Stimulated activated naive CD4-positive, alpha-beta T cell treated with Interleukin-2 at 50 U/mL for 16 hours (primary cell): Measurements from ENCODE around the gene DFFB.

Experiments
- DNase-seq: peaks from one replicate; lab custom pipeline; 2025; lab: John Stamatoyannopoulos, UW

DFFB gene

DNA sequence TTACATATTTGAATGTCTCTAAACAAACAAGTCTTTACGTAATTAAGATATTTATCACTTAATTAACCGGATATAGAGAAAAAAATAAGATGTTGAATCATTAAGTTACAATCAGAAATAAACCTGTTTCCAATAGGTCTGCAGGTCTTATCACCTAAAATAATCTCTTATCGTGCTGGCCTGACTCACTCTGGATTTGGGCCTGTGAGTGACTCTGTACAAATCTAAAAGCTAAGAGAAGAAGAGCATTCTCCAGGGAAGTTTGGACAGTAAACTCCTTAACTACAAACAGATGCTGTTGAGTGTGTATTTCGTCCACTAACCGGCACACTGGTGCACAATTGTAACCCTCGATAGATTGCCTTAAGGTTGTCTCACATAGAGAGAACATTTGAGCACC is 25.6 kb upstream of the DFFB start:
- DNase-seq: no peak

DNA sequence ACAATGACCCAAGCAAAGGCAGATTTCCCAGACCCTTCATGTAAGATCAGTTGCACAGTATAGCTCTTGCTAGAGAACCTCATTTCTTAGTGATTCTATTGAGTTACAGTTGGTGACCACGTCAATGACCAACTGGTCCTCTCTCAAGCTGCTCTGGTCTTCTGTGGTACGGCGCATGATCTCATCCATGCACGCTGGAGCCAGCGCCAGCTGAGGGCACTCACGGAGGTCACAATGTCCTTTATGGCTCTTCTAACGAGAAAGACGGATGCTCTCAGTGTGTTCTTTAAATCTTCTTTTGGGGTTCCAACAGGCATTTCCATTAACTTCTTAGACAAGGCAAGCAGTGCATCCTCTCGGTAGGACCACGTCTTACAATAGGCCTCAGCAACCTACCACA is 22.6 kb upstream of the DFFB start:
- DNase-seq: no peak

DNA sequence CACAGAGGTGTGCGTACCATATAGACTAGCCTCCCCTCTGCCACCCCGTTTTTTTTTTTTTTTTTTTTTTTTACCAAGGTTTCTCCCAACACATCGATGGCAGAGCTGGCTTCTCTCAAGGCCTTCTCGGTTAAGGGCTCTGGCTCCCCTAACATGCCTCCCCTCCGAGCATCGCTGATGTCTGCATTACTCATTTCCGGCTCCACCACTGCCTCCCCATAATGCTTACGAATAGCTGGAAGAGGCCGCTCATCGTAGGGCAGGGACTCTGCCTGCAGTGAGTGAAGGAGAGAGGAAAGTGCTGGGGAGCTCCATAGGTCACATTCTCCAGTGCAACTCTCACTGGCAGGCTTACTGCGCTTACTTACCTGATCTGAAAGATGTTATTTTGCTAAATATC is 20.9 kb upstream of the DFFB start:
- DNase-seq: no peak

DNA sequence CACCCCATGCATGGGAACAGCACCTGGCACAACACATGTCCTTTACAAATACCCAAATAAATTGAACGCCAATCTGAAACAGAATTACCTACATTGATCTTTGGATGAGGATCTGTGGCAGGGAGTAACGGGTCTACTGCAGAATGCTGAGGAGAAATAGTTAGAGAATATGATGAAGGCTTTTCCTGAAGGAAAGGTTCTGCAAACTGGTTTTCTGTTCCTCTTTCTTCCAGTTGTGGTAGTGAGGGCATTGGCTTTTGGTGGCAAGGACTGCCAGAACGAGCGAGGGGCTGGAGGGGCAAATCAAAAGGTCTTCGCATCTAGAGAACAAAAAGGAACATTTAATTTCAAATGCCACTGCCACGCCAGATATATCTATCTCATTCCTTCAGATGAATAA is 20.1 kb upstream of the DFFB start:
- no peak for DNase-seq

DNA sequence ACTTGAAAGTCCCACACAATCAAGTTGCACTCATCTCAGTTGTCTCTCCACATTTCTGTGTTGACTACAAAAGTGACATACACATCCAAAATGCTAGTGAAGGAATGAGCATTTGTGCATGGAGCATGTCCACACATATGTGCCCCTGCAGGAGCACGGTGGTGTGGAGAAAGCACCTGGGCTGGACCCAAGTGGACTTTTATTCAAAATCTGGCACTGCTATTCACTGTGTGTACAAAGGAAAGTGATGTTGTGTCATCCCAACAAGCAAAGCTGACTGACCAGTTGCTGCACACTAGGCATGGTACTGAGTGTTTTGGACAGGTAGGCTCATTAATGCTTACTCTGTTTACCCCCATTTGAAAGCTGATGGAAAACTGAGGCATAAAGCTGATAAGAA is 19.6 kb upstream of the DFFB start:
- DNase-seq: no peak

DNA sequence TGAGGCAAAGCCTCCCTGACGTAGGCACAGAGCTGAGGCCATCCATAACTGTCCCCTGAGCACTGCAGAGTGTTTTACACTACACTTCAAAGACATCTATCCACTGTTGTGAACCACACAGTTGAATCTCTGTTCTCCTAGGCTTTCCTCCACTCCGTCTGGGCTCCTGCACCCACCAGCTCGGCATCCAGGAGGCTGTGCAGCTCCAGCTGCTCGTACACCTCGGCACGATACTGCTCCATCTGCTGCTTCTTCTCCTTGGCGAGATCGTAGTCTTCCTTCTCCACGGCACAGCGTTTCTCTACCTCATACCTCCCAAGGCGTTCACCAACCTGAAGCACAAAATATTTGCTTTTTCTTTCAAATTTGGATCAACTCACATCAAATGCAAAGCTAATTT is 18.5 kb upstream of the DFFB start:
- DNase-seq: no peak

DNA sequence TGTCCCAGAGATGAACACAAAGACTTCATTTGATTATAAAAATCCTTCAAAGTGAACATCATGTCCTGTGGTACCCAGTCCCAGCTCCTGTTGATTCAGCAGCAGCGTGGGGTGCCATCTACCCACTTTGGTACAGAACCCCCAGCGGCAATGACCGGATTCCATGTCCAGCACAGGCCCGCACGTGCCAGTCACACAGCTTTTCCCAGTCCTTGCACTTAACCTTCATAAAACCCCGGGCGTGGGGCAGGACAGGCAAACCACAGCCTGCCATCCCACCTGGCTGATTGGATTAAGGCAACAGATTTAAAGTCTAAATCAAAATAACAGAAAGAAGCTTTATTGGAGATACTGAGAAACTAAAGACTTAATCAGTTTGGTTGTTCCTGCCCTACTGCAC is 15.8 kb upstream of the DFFB start:
- DNase-seq: no peak

DNA sequence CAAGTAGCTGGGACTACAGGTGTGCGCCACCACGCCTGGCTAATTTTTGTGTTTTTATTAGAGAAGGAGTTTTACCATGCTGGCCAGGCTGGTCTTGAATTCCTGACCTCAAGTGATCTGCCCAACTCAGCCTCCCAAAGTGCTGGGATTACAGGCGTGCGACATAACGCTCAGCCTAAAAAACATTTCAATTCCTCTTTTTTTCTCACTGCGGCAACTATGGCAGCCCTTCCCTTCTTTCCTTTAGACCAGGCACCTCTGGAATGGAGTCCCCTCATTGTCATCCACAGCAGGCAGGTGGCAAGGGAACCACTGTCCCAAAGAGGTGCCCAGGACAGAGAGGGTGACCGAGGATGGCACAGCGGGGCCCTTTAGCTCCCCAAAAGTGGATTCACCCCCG is 14.4 kb upstream of the DFFB start:
- no peak for DNase-seq

DNA sequence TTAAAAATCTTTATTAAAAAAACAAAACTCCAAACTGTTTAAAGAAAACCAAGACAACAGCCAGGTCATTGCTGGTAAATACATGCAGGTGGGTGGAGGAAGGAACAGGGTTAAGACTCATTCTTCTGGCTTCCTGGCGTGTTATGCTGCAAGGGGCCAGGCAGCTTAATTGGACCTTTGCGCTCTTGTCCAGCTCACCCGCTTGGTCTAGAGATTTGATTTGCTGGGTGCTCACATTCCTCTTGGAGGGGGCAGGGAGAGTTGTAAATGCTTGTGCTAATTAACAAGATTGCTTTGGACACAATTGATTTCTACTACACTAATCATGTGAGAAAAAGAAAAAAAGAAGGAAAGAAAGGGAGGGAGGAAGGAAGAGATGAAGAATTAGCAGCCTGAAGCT is 10.7 kb upstream of the DFFB start:
- DNase-seq: no peak

DNA sequence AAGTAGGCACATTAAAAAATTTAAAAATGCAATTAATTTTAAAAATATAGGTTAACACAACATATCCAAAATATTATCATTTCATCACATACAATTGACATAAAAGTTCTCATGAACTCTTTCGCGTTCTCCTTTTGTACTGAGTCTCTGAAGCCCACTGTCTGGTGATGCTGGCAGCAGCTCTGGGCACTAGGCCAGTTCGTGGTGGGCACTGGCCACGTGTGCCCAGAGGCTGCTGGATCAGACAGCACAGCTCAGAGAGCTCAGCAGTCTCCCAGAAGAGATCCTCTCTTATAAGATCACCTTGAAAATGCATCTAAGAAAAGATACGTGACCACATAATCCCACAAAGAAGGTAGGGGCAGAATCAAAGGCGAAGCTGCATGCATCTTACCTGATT is 10.2 kb upstream of the DFFB start:
- DNase-seq: no peak

DNA sequence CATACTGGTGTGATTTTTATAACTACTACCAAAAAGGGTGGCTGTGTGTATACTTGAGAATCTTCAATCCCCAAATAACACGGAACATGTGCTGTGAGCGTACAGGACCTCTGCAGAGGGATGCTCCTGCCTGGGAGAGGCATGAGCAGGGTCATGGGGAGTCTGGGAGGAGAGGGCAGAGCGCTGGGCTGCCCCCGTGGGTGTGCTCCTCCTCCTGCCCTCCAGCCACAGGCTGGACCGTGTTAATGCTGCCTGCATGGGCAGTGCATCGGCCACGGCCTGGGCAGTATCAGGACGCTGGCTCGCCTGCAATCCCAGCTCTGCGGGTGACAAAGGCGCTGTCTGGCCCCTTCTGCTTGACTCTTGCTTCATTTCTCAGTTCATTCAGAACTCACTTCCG is 6.4 kb upstream of the DFFB start:
- no peak for DNase-seq

DNA sequence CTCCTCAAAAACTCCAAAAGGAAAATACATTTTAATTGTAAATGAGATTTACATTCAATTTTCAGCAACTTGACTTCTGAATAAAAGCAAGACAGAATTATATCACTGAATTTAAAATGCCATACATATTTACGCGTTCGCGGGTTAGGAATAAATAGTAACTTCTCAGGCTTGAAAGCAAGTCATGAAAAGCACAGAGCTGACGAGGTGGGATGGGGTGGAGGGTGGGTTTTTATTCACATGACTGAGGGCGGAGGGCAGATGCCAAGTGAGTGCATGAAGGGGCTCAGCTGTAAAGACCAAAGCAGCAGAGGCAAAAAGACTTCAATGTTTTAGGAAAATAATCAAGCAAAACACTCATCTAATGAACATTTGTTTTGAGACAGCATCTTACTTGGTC is 6.0 kb upstream of the DFFB start:
- DNase-seq: no peak

DNA sequence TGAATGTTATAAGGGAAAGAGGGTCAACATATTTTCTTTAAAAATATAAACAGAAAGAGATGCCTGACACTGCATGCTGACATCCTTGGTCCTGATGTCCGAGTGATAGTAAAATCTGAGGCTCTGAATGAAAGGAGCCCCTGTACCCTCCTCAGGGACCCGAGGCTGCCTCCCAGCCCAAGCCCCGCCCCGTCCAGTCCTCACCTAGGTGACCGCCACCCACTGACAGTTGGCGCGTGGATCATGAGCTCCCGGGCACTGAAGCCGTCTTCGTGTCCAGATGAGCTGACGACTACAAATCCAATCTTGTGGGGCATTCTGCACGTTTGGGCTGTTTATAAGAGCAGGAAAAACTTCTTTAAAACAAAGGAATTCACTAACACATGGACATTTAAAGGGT is 5.2 kb upstream of the DFFB start:
- no peak for DNase-seq

DNA sequence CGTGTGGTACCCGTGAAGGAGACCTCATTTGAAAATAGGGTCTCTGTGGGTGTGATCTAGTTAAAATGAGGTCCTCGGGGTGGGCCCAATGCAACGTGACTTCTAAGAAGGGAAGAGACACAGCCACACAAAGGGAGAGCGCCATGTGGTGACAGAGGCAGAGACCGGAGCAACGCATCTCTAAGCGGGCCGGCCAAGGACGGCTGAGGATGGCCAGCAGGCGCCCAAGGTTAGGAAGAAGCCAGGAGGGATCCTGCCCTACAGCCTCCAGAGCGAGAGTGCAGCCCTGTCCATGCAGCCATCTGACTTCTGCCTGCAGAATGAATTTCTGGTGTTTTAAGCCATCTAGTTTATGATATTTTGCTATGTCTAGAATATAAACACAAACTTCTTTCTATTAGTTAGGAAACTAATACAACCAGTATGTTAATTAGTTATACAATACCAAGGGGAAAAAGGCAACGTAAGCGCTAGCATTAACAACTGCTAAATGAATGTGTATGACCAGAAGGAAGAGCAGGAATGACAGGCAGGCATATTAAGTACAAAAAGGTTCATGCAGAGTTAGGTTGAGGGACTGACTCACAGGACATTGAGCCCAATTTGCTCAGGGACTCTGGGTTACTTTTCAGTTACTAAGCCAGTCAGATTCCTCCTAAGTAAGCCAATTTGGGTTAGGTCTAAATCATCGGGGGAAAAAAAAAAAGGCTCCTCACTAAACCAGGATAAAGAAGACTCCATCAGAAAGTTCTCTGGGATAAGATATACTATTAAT is 4.4 kb upstream of the DFFB start:
- DNase-seq: no peak

DNA sequence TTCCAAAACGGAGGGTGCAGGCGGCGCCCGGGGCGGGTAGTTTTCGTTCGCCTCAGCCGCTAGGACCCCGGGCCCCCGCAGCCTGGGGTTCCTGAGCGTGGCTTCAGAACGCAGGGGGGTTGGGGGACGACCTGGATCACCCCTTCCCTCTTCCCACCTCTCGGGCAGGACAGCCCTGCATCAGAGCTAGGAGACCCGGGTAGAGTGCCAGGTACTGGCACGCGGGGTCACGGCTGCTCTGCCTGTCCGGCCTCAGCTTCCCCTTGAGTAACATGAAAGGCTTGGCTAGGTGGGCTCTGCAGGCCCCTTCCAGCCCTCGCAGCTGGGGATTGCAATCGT is 484 bp downstream of the DFFB start:
- no peak for DNase-seq

DNA sequence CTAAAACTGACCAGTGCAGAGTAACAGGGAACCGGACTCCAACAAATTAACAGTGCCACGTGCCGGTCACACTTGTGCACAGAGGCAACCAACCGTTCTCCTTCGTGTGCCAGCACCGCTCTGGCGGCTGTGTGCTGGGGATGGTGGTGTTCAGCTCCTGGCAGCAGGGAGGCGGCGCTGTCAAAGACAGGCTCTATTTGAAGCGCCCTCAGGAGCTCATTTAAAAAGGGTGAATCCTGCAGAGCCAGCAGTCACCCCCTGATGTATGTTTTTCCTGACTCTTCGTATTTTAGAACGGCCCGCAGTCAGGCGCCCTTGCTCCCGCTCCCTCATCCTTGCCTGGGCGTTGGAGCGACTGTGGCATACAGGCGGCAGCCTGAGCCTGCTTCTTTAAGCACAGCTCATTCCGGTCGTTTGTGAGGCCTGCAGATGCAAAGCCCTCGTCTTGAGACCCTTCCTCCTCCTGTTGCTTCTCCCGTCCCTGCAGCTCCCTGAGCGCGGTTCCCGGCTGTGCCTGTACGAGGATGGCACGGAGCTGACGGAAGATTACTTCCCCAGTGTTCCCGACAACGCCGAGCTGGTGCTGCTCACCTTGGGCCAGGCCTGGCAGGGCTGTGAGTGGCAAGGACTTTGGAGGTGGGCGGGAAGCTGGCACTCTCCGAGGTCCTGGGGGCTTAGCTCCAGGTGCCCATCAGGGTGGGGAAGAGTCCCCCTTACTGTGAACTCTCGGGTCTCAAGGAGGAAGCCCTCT is 1.1 kb downstream of the DFFB start:
- no peak for DNase-seq

DNA sequence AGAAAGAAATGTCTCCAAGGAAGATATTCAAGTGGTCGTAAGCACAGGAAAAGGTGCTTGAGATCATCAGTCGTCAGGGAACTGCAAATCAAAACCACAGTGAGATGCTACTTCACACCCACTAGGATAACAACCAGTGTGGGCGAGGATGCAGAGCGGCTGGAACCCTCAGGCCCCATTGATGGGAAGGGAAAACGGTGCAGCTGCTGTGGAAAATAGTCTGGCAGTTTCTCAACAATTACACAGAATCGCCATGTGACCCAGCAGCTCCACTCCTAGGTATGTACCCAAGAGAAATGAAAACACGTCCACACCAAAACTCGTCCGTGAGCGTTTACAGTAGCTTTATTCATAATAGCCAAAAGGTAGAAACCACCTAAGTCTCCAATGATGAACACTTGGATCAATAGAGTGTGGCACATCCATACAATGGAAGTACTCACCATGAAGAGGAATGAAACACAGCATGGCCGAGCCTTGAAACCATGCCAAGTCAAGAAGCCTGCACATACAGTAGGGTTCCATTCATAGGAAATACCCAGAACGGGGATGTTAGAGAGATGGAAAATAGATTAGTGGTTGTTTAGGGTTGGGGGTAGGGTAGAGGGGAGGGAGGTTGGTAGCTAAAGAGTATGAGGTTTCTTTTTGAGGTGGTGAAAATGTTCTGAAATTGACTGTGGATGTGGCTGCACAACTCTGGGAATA is 6.1 kb downstream of the DFFB start:
- DNase-seq: no peak

DNA sequence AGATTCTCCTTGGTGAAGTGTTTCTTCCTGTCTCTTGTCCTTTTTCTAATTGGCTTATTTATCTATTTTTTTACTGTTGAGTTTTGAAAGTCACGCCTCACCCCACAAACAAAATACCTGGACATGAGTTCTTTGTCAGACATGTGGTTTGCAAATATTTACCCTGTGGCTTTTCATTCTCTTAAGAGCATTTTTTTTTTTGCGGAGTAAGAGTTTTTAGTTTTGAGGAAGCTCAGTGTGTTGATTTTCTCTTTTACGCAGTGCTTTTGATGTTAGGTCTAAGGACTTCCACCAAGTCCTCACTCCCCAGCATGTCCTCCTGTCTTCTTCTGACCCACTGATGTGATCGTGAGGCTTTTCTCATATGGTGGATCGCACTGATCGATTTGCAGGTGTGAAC is 7.6 kb downstream of the DFFB start:
- DNase-seq: no peak

DNA sequence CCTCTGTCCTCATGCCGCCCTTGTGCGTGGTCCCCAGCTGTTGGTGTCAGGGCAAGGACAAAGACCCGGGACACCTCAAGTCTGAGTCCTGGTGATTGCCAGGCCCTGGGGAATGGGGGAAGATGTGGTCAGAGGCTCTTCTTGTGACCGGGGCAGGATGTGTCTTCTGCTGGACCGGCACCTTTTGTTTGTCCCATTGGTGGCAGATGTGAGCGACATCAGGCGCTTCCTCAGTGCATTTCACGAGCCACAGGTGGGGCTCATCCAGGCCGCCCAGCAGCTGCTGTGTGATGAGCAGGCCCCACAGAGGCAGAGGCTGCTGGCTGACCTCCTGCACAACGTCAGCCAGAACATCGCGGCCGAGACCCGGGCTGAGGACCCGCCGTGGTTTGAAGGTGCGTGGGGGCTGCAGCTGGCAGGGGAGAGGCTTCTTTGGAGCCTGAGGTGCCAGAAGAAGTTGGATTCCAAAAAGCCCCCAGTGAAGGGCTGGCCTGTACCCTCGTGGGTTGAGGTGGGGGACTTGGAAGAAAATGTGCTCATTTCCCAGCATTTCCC is 8.4 kb downstream of the DFFB start:
- no peak for DNase-seq

DNA sequence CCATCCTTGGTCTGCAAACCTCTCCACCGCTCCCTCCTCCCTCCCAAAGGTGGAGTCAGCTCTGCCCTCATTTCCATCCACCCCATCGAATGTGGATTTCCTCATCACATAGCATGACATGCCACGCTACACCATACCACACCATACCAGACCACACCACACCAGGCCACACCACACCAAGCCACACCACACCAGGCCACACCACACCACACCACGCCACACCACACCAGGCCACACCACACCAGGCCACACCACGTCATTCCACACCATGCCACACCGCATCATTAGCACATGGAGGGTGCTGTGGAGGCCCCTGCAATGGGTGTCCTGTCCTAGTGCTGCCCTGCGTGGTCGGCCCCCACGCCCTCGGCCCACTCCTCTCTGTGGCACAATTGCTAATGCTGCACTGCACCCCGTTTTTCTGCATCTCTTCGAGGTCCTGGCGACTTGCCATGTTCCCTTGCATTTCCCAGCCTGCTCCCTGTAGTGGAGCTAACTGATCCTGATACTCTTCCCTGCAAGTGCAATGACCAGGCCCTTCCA is 11.3 kb downstream of the DFFB start:
- no peak for DNase-seq

DNA sequence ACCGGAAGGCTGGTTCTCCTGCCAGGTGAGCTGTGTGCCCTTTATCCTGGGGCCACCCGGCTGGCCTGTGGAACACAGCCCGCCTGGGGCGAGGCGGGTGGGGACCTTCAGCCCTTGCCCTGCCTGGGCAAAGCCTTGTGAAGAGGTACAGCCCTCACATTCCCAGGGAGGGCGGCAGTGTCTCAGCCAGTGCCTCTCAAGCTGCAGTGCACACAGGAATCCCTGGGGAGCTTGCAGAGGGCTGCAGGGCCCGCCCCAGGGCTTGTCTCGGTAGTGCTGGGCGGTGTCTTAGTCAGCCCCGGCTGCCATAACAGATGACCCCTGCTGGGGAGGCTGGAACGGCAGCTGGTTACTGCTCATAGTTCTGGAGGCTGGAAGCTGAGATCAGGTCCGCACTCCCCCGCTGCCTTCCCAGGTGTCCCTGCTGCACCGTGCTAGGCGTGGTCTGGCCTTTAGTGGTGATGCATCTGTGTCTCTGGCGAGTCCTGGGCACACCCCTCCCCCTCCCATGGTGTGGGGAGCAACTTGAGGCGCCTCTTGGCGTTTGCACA is 12.6 kb downstream of the DFFB start:
- no peak for DNase-seq

DNA sequence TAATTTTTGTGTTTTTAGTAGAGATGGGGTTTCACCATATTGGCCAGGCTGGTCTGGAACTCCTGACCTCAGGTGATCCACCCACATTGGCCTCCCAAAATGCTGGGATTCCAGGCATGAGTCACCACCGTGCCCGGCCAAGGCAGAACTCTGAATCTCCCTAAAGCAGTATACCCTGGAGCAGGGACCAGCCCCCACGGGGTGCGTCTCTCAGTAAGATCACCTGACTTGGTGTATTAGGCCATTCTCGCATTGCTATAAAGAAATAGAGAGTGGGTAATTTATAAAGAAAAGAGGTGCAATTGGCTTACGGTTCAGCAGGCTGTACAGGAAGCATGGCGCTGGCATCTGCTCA is 14.2 kb downstream of the DFFB start:
- no peak for DNase-seq

DNA sequence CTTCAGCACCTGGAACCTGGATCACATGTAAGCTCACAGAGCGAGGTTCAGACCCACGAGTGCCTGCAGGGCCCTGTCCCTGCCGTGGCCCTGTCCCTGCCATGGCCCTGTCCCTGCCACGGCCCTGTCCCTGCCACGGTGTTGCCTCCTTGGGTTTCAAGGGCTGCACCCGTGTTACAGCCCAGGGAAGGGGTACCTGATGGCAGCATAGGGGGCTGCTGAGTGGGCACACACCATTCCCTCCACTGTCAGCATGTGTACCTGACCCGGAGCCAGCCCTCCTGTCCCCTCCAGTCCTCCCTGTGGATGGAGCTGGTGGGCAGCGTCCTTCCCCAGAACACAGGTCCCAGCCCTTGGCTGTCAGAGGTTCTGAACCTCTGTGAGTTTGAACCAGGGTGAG is 15.3 kb downstream of the DFFB start:
- DNase-seq: no peak
